Liver (tissue), 9 donors: Measurements from ENCODE around the gene MTCP1. TPM values are rescaled to one million over a fixed set of nuclear protein-coding genes. Genes with fewer than 3 reads are reported as not detected.

Experiments
- DNase-seq: peaks from one replicate; pipeline ENCODE4 v3.0.0-alpha.2; 2017; ENCODE audit warnings: low spot score
- H3K27ac ChIP-seq, 2 donors: one replicate each; pipeline ENCODE4 v1.7.0; 2013; ENCODE audit warnings: inconsistent platforms in 2 of 2, low read length in 2 of 2, control low read depth in 1 of 2, low read depth in 1 of 2, mild to moderate bottlenecking in 1 of 2
- H3K27me3 ChIP-seq, 4 donors: one replicate each; pipeline versions ENCODE4 v1.6.1 to v1.7.0; 2013; ENCODE audit warnings: low read length in 3 of 4, inconsistent platforms in 1 of 4, mild to moderate bottlenecking in 1 of 4, moderate library complexity in 1 of 4; ENCODE audit not compliant: control insufficient read depth in 4 of 4, insufficient read depth in 4 of 4
- H3K36me3 ChIP-seq, 4 donors: one replicate each; pipeline versions ENCODE4 v1.6.1 to v1.7.0; 2013; ENCODE audit warnings: low read length in 3 of 4, mild to moderate bottlenecking in 3 of 4, low read depth in 1 of 4, moderate library complexity in 1 of 4; ENCODE audit not compliant: control insufficient read depth in 4 of 4, insufficient read depth in 3 of 4
- H3K4me1 ChIP-seq, 4 donors: one replicate each; pipeline versions ENCODE4 v1.6.1 to v1.7.0; 2013; ENCODE audit warnings: low read length in 3 of 4, mild to moderate bottlenecking in 3 of 4, moderate library complexity in 1 of 4; ENCODE audit not compliant: control insufficient read depth in 4 of 4, insufficient read depth in 4 of 4
- H3K4me3 ChIP-seq, 3 donors: one replicate each; pipeline versions ENCODE4 v1.6.1 to v1.7.0; 2013; ENCODE audit warnings: low read length in 3 of 3, control low read depth in 1 of 3, low read depth in 1 of 3, mild to moderate bottlenecking in 1 of 3
- H3K9ac ChIP-seq, 2 donors: one replicate each; pipeline ENCODE4 v1.7.0; 2013; ENCODE audit warnings: low read length in 2 of 2, mild to moderate bottlenecking in 2 of 2, moderate library complexity in 2 of 2, control low read depth in 1 of 2, low read depth in 1 of 2
- H3K9me3 ChIP-seq, 4 donors: one replicate each; pipeline versions ENCODE4 v1.6.1 to v1.7.0; 2013; ENCODE audit warnings: low read length in 3 of 4; ENCODE audit not compliant: control insufficient read depth in 4 of 4
- EGR1 ChIP-seq, 2 donors: IDR thresholded peaks; 2 replicates each; pipeline ENCODE4 v1.6.1; 2016 to 2018; ENCODE audit warnings: antibody characterized with exemption in 2 of 2, low read depth in 2 of 2
- FOXA1 ChIP-seq: IDR thresholded peaks from 2 replicates; pipeline ENCODE4 v1.6.1; 2016; ENCODE audit warnings: antibody characterized with exemption
- FOXA2 ChIP-seq: IDR thresholded peaks from 2 replicates; pipeline ENCODE4 v1.6.1; 2016; ENCODE audit warnings: antibody characterized with exemption
- GABPA ChIP-seq, 2 donors: IDR thresholded peaks in 1 of 2; conservative IDR thresholded peaks in 1 of 2; 2 replicates each; pipeline ENCODE4 v1.6.1; 2016; ENCODE audit warnings: antibody characterized with exemption in 2 of 2, mild to moderate bottlenecking in 1 of 2, moderate library complexity in 1 of 2
- HNF4A ChIP-seq, 2 donors: conservative IDR thresholded peaks; 2 replicates each; pipeline ENCODE4 v1.6.1; 2016; ENCODE audit warnings: antibody characterized with exemption in 2 of 2, mild to moderate bottlenecking in 2 of 2
- HNF4G ChIP-seq: IDR thresholded peaks from 2 replicates; pipeline ENCODE4 v1.6.1; 2016; ENCODE audit warnings: antibody characterized with exemption
- JUND ChIP-seq, 2 donors: IDR thresholded peaks; 2 replicates each; pipeline ENCODE4 v1.6.1; 2016; ENCODE audit warnings: antibody characterized with exemption in 2 of 2
- NR2F2 ChIP-seq: IDR thresholded peaks from 2 replicates; pipeline ENCODE4 v1.6.1; 2016; ENCODE audit warnings: antibody characterized with exemption
- RAD21 ChIP-seq, 2 donors: IDR thresholded peaks; 2 replicates each; pipeline ENCODE4 v1.6.1; 2016; ENCODE audit warnings: antibody characterized with exemption in 2 of 2, mild to moderate bottlenecking in 2 of 2
- RXRA ChIP-seq, 2 donors: IDR thresholded peaks; 2 replicates each; pipeline ENCODE4 v1.6.1; 2017 to 2018; ENCODE audit warnings: antibody characterized with exemption in 2 of 2, mild to moderate bottlenecking in 1 of 2
- SP1 ChIP-seq: IDR thresholded peaks from 2 replicates; pipeline ENCODE4 v1.6.1; 2018; ENCODE audit warnings: antibody characterized with exemption, mild to moderate bottlenecking
- TAF1 ChIP-seq: conservative IDR thresholded peaks from 2 replicates; pipeline ENCODE4 v1.6.1; 2016; ENCODE audit warnings: antibody characterized with exemption, mild to moderate bottlenecking
- YY1 ChIP-seq: IDR thresholded peaks from 2 replicates; pipeline ENCODE4 v1.6.1; 2016; ENCODE audit warnings: antibody characterized with exemption, mild to moderate bottlenecking
- WGBS: extraction: QIAGEN DNeasy Blood & Tissue Kit; methylation state at CpG from one replicate; pipeline ENCODE4 v1.1.7; 2013; 5-methylcytosine and 5-hydroxymethylcytosine counted together
- polyA plus RNA-seq, 2 donors: library from polyadenylated mRNA; stranded (reverse) in 1 of 2; unstranded in 1 of 2; fragments of 200-250 nt in 1 of 2; fragments of >200 nt in 1 of 2; fragmentation: Nextera tagmentation in 1 of 2; extraction: Ambion mirVana in 1 of 2; gene quantifications; one replicate each; pipeline versions ENCODE4 v1.2.1 to v1.2.3, GENCODE V29; 2013 to 2015
- total RNA-seq, 2 donors: library from RNA; depleted of rRNA; stranded (reverse); fragments of >200 nt; gene quantifications; one replicate each; pipeline ENCODE4 v1.2.3, GENCODE V29; 2014
- TF ChIP-seq, protein P1 (sequence below): IDR thresholded peaks from 2 replicates; pipeline ENCODE4 v1.6.1; 2016; ENCODE audit warnings: antibody characterized with exemption, mild to moderate bottlenecking
- TF ChIP-seq, protein P2 (sequence below): IDR thresholded peaks from 2 replicates; pipeline ENCODE4 v1.6.1; 2016; ENCODE audit warnings: antibody characterized with exemption
- TF ChIP-seq, protein P3 (sequence below): IDR thresholded peaks from 2 replicates; pipeline ENCODE4 v1.6.1; 2016; ENCODE audit warnings: antibody characterized with exemption
- TF ChIP-seq, protein P4 (sequence below): fragments of 150-350 bp; IDR thresholded peaks from 2 replicates; pipeline ENCODE4 v1.5.1; 2017; ENCODE audit warnings: improper control_type of control experiment, low read depth, low read length; ENCODE audit not compliant: missing input control
- TF ChIP-seq, protein P5 (sequence below): IDR thresholded peaks from 2 replicates; pipeline ENCODE4 v1.6.1; 2016; ENCODE audit warnings: antibody characterized with exemption
- donor health status: healthy.
- donor health status: healthy.
- donor health status: healthy.
- donor health status: healthy.
- donor health status: healthy.

MTCP1 gene
- total and polyA plus RNA-seq, 4 donors, result 2.2 to 10.0 (median 5.2) TPM

DNA sequence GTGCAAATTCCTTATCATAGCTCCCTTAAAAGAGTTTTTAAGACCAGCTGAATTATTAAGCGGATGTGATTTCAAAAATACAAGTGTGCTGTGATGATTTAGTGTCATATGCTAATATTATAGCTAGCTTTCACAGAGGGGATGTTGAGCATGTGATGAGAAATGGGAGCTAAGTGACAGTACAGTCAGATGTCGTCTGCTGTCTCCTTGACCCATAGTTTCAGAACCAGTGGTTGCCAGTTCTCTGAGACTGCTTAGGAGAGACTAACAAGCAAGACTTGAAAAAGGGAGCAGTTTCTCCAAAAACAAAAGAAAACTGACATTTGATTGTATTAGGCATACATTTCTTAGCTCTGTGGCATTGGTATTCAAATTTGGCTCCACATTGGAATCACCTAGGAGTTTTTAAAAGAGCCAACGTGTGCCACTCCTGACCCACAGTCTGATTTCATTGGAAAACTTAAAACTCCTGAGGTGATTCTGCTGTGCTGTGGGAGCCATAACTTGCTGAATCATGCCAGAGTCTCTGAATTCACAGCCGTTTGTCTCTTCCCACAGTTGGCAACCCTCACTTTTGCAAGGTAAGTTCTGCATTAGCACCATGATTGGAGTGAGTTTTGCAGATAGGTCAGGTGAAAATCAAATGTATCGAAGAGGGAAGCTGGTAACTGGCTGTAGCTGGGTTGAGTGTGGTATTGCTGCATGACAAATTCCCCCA, 24.0 kb downstream of the MTCP1 start:
- Histone ChIP-seq H3K27me3 (no peaks in the 10 kb centered on the region), H3K27ac (no peak overlapping the region), H3K4me1 (peaks cover 0 to 6% (median 2%) of the 10 kb centered on the region in 4 donors), H3K9me3 (no peaks in the 10 kb centered on the region), H3K9ac (no peak overlapping the region), H3K36me3 (peaks cover 0 to 3% (median 1%) of the 10 kb centered on the region in 4 donors), H3K4me3 (no peak overlapping the region)
- TF ChIP-seq FOXA2, result no peak
- TF ChIP-seq RXRA (IDR thresholded peaks at IDR 0.05), result no peak
- no peak for TF ChIP-seq NR2F2
- no peak for TF ChIP-seq HNF4A (conservative IDR thresholded peaks at IDR 0.05)
- TF ChIP-seq, protein P1, sequence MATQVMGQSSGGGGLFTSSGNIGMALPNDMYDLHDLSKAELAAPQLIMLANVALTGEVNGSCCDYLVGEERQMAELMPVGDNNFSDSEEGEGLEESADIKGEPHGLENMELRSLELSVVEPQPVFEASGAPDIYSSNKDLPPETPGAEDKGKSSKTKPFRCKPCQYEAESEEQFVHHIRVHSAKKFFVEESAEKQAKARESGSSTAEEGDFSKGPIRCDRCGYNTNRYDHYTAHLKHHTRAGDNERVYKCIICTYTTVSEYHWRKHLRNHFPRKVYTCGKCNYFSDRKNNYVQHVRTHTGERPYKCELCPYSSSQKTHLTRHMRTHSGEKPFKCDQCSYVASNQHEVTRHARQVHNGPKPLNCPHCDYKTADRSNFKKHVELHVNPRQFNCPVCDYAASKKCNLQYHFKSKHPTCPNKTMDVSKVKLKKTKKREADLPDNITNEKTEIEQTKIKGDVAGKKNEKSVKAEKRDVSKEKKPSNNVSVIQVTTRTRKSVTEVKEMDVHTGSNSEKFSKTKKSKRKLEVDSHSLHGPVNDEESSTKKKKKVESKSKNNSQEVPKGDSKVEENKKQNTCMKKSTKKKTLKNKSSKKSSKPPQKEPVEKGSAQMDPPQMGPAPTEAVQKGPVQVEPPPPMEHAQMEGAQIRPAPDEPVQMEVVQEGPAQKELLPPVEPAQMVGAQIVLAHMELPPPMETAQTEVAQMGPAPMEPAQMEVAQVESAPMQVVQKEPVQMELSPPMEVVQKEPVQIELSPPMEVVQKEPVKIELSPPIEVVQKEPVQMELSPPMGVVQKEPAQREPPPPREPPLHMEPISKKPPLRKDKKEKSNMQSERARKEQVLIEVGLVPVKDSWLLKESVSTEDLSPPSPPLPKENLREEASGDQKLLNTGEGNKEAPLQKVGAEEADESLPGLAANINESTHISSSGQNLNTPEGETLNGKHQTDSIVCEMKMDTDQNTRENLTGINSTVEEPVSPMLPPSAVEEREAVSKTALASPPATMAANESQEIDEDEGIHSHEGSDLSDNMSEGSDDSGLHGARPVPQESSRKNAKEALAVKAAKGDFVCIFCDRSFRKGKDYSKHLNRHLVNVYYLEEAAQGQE, result no peak
- no peak for TF ChIP-seq FOXA1
- TF ChIP-seq, protein P2, sequence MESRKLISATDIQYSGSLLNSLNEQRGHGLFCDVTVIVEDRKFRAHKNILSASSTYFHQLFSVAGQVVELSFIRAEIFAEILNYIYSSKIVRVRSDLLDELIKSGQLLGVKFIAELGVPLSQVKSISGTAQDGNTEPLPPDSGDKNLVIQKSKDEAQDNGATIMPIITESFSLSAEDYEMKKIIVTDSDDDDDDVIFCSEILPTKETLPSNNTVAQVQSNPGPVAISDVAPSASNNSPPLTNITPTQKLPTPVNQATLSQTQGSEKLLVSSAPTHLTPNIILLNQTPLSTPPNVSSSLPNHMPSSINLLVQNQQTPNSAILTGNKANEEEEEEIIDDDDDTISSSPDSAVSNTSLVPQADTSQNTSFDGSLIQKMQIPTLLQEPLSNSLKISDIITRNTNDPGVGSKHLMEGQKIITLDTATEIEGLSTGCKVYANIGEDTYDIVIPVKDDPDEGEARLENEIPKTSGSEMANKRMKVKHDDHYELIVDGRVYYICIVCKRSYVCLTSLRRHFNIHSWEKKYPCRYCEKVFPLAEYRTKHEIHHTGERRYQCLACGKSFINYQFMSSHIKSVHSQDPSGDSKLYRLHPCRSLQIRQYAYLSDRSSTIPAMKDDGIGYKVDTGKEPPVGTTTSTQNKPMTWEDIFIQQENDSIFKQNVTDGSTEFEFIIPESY, result no peak
- TF ChIP-seq TAF1, result no peak
- TF ChIP-seq RAD21 (IDR thresholded peaks at IDR 0.05), result no peak
- no peak for TF ChIP-seq EGR1 (IDR thresholded peaks at IDR 0.05; ENCODE audit: low read depth in 2 of 2)
- no peak for TF ChIP-seq JUND (IDR thresholded peaks at IDR 0.05)
- no peak for TF ChIP-seq GABPA (IDR thresholded peaks at IDR 0.05 in 1 of 2, conservative IDR thresholded peaks at IDR 0.05 in 1 of 2)
- no peak for TF ChIP-seq HNF4G
- TF ChIP-seq, protein P3, sequence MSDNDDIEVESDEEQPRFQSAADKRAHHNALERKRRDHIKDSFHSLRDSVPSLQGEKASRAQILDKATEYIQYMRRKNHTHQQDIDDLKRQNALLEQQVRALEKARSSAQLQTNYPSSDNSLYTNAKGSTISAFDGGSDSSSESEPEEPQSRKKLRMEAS, result no peak
- no peak for TF ChIP-seq SP1
- TF ChIP-seq, protein P4, sequence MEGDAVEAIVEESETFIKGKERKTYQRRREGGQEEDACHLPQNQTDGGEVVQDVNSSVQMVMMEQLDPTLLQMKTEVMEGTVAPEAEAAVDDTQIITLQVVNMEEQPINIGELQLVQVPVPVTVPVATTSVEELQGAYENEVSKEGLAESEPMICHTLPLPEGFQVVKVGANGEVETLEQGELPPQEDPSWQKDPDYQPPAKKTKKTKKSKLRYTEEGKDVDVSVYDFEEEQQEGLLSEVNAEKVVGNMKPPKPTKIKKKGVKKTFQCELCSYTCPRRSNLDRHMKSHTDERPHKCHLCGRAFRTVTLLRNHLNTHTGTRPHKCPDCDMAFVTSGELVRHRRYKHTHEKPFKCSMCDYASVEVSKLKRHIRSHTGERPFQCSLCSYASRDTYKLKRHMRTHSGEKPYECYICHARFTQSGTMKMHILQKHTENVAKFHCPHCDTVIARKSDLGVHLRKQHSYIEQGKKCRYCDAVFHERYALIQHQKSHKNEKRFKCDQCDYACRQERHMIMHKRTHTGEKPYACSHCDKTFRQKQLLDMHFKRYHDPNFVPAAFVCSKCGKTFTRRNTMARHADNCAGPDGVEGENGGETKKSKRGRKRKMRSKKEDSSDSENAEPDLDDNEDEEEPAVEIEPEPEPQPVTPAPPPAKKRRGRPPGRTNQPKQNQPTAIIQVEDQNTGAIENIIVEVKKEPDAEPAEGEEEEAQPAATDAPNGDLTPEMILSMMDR, result no peak
- TF ChIP-seq YY1, result no peak
- TF ChIP-seq, protein P5, sequence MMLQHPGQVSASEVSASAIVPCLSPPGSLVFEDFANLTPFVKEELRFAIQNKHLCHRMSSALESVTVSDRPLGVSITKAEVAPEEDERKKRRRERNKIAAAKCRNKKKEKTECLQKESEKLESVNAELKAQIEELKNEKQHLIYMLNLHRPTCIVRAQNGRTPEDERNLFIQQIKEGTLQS, result no peak
- WGBS, result 90% methylated on average over 5 of the region's 5 CpGs
- DNase-seq, result no peak
